SW 1271 (cell line): ENCODE results near the gene RFX8.

ENCODE experiments used
- DNase-seq, 2 experiments: peaks; one replicate each; lab custom pipeline; 2025; lab: John Stamatoyannopoulos, UW

RFX8 gene

DNA sequence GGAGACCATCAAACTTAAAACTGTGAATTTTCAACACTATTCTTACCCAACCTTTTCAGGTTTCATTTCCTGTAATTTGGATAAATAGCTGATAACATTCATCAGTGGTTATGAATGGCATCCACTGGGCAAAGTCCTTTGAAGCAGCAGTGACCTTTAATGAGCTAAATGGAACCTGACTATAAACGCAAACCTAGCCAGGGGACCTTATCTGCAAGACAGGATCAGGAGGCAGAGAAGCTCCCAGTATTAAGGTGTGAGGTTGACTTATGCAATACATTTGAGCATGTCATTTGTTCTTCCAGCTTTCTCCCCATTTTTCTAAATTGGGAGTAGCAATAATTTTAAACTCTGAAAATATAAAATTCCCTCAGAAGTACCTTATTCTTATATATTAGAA, 126.0 kb downstream of the RFX8 start:
- no peak for DNase-seq
